NK-92 treated with Interleukin-12 subunit alpha and Interleukin-12 subunit beta, amount 100 ng/mL, for 24 hours (cell line): Measurements from ENCODE around the gene UNC5C.

Experiments used
- DNase-seq: peaks from one replicate; lab custom pipeline; 2025; lab: John Stamatoyannopoulos, UW

UNC5C gene

GRCh38 chr4:95343235-95343634 is 205.5 kb downstream of the UNC5C start:
- DNase-seq: no peak

DNA sequence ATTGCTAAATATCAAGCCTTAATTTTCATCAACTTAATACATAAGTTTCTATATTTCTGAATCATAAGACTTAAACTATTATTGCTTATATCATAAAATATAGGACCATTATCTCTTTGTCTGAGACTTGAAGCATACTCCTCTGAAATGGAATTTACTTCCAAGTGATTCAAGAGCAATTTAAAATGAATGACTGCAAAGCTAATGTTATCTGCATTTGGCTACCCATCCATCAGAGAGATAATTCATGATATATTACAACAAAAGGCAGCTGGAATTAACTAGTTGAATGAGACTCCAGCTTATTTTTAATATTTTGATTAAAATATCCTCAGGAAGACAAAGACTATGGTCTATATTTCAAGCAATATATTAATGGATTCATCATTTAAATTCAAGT is 208.6 kb downstream of the UNC5C start:
- no peak for DNase-seq

GRCh38 chr4:95325665-95326064 is 223.1 kb downstream of the UNC5C start:
- DNase-seq: no peak

DNA sequence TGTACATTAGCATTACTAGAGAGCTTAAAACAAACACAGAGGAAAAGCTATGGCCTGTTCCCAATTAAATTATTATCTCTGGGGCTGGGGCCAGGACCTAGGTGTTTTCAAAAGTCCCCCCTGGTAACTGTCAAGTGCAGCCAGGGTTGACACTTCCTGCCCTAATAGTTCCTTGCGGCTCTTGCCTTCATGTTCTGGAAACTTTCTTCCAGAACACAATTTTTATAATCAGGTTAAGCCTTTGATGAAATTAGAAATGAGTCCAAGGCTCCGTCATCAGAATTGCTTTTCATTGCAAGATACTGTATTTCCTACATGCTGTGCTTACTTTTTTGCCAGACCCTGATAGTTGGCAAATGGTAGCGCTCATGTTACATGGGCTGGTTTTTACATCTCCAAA is 229.6 kb downstream of the UNC5C start:
- no peak for DNase-seq

DNA sequence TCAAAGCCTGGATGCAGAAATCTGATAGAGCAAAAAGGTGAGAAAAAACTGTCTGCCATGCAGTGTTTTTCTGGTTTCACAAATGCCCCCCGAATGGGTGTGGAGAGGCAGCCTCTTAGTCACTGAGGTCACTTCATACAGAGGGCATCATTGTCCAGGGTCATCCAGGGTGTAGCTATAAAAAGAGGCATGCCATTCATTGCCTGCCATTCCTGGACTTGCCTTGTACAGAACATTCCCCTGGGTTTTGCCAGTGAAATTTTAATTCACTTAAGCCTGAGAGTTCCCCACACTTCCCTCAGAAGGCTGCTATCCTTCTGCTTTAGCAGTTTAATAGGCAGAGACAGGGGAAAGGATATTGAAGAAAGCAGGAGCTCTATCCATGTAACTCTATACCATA is 230.3 kb downstream of the UNC5C start:
- no peak for DNase-seq

GRCh38 chr4:95318044-95318443 is 230.7 kb downstream of the UNC5C start:
- no peak for DNase-seq

- DNase-seq: no peak
Measured at GRCh38 chr4:95317085-95317793, 231.5 kb downstream of the UNC5C start.

DNA sequence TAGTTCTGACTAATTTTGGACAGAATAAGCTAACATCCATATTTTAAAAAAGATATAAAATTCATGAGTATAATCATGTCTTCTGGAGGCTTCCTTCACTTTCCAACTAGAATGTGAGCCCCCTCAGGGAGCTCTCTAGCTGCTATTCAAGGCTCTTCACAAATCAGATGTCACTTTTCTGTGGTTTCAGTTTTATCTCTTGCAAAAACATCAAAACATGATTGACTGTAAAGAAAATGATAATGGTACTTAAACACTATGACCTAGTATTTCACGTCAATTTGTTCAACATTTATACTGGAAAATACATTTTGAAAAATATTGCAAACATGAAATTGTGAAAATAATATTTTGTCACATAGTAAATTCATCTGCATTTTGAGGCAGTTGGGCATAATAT is 234.2 kb downstream of the UNC5C start:
- DNase-seq: no peak

DNA sequence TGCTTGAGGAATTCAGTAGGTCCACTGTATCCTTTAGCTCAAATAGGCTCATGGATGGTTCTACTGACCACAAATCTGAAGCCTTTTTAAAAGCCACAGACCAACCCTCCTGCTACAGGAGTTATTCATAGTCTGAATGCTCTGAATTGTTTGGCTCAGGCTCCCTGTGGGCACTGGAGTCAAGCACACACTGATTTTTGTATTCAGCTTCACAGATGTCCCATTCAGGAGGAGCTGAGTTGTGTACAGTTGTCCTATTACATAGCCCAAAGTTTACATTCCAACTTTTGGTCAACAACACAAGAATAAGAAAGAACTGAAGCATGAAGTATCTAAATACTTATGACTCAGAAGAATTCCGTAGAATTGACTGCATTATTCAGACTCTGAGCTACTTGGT is 243.9 kb downstream of the UNC5C start:
- no peak for DNase-seq

DNA sequence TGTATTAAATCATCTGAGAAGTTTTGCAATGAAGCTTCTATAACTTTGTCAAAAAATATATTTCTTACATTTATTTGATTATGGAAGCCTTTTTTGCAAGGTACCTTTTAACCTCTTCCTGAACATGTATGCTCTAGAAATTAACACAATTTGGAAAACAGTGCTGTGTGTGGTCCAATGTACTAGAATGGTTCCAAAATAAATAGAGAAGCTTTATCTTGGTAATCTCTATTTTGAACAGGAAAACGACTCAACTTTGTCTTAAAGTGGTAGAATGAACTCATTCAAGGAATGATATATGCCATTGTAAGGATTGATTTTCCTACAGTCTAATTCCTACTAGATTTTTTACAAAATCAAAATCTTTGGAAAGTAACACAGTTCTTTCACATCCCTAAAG is 248.5 kb downstream of the UNC5C start:
- DNase-seq: no peak

DNA sequence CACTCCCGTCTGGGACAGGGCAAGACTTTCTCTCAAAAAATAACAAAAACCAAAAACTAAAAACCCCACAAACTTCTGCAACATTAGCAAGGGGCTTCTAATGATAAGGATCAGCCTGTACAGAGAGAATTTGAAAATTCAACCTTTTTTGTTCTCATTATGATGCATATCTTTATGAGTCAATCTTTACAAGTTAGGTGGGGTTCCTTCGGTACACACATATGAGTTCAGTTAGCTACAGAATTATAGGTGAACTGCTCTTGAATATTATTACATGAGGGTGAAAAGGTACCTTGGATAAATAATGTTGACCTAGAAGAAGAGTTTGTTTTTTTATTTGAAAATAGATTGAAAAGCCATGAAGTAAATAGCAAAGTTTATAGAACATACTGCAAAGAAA is 252.7 kb downstream of the UNC5C start:
- DNase-seq: no peak

DNA sequence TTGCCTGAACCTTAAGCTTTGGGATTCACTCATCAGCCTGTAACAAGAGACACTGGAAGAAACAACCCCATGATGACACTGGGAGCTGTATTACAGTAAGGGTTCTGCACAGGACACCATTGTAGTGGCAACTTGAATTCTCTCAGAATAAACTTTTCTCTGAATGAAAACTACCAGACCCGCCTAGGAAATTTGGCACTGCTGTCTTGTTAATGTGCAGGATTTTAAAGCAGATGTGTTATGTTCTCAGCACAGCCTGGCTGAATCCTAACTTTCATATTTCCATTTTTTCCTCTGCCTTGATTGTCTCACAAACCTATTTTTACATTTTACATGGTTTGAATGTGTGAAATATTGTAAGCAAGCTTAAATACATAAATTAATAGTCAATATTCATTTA is 253.6 kb downstream of the UNC5C start:
- no peak for DNase-seq

DNA sequence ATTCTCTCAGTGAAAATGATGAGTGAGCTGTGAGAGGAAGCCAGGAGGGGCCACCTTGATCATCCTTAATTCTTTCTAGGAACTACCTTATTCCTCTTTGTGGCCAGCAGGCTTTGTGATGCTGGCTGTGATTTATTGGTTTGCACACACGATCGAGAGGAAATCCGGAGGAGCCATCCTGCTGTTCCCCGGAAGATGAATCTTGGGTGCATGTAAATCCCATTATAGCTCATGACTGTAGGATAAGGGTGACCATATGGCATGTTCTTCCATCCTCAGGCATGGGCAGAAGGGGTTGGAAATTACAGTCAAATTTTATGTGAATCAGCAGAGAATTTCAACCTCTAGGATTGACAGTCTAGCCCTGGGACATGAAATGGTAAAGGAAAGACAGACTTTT is 254.5 kb downstream of the UNC5C start:
- DNase-seq: no peak

GRCh38 chr4:95293014-95293413 is 255.8 kb downstream of the UNC5C start:
- DNase-seq: no peak

DNA sequence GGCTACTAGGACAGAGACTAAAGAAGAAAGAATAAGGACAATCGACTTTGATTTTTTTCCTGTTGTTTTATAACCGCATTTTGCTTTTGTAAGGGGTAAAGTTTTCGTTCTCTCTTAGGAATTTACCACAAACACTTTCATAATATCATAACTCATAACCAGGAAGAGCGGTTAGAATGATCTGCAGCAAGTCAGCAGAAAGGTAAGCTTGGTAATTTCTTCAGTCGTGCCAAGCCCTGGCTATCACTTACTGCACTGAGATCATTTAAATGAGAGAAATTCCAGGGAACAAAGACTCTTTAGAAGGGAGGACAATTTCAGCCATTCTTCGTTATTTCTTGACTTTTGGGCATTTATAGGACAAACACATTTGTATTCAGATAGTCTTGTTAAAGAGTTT is 258.1 kb downstream of the UNC5C start:
- no peak for DNase-seq

- no peak for DNase-seq
Measured at GRCh38 chr4:95289028-95289634, 259.6 kb downstream of the UNC5C start.

DNA sequence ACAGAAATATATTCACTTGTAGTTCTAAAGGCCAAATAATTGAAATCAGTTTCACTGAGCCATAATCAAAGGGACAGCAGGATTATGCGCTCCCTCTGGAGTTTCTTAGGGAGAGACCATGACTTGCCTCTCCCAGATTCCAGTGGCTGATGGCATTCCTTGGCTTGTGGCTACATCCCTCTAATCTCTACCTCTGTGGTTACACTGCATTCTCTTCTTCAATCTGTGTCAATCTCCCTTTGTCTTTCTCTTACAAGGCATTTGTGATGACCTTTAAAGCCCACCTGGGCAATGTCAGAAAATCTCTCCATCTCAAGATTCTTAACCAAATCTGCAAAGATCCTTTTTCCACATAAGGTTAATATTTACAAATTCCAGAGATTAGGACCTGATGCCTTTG is 260.2 kb downstream of the UNC5C start:
- no peak for DNase-seq

- no peak for DNase-seq
Measured at GRCh38 chr4:95285797-95286196, 263.0 kb downstream of the UNC5C start.

GRCh38 chr4:95284655-95285054 is 264.1 kb downstream of the UNC5C start:
- DNase-seq: no peak

DNA sequence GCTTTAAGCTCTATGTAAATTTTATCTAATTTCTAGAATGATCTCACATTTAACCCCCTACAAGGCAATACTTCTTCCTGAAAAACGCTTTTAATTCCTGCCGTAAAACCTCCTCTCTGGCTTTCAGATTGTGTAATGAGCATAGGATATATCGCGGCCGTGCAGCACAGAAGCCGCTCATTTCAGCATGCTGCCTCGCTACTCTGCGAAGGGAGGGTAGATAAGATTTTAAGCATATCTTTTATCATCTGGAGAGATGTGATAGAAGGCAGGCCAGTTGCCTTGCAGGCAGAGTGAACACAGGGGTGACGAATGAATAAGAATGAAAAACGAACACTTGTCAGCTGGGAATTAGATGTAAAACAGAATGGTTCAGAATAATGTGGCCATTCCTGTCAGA is 265.5 kb downstream of the UNC5C start:
- no peak for DNase-seq

GRCh38 chr4:95272797-95273196 is 276.0 kb downstream of the UNC5C start:
- DNase-seq: no peak

DNA sequence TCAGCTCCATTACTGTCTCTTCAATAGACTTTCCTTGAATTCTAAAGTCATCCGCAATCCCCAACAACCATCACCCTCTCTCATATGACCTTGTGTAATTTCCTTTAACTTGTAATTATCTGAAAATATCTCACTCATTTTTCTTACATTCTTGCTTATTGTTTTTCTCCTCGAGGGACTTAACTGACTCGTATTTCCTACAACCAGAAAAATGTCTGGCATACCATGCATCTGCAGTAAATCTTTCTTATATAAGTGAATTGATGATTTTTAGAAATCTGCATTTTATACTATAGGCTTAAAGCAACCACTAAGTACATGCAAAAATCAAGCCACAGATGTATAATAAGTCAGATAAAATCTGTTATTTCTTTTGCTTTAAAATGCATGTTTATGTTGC is 276.7 kb downstream of the UNC5C start:
- no peak for DNase-seq

- DNase-seq: no peak
Measured at GRCh38 chr4:95268819-95269565, 279.8 kb downstream of the UNC5C start.
